Lower leg skin (tissue), 3 donors: ENCODE measurements around the gene NFYC.

Experiments used
- POLR2A ChIP-seq, 2 donors: fragments of 450-650 bp; IDR thresholded peaks; one replicate each; pipeline ENCODE4 v1.6.1; 2016 to 2017; ENCODE audit warnings: antibody characterized with exemption in 2 of 2, mild to moderate bottlenecking in 1 of 2, moderate library complexity in 1 of 2
- TF ChIP-seq, protein P1 (sequence below), 3 donors: fragments of 450-650 bp; IDR thresholded peaks; one replicate each; pipeline ENCODE4 v1.5.1; 2016; ENCODE audit warnings: antibody characterized with exemption in 3 of 3, mild to moderate bottlenecking in 3 of 3, moderate library complexity in 2 of 3

DNA sequence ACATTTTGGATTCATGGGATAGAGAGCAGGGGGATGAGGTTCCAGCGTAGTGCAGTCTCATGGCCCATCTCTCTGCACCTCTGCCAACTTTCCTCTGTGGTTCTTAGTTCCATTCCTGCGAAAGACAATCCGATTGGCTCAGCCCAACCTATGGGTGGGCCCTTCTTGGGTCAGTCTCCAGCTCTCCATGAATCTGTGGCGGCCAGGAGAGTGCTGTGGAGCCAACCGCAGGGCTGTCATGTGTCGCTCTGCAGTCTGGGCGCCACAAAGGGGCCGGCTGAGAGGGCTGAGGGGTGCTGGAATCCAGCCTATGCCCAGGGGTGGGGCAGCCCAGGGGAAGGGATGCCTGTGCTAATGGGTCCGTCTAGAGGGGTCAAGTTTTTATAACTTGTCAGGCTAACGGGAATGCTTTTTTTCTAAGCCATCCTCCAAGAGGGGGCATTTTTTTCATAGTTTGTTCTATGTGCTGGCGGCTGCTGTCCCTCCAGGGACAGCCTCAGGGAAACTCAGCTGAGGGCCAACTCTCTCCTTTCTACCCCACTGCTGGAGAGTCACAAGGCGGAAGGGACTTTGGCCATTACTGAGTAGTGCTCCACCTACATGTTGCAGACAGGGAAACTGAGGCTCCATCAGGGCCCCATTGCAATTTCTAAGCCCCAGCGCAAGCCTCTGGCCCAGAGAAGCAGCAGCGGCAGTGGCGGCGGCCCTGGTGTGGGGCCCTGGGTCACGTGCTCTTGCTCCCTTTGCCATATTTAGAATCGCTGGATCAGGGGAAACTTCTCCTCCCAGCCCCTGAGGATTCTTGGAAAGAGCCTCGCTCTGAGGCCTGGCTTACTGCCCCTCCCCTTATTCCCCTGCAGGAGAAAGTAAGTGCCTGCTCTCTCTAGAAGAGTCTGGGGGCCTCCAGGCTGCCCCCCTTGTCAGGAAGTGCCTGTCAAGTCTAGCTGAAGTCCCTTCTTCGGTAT, 115.5 kb downstream of the NFYC start:
- TF ChIP-seq, protein P1, sequence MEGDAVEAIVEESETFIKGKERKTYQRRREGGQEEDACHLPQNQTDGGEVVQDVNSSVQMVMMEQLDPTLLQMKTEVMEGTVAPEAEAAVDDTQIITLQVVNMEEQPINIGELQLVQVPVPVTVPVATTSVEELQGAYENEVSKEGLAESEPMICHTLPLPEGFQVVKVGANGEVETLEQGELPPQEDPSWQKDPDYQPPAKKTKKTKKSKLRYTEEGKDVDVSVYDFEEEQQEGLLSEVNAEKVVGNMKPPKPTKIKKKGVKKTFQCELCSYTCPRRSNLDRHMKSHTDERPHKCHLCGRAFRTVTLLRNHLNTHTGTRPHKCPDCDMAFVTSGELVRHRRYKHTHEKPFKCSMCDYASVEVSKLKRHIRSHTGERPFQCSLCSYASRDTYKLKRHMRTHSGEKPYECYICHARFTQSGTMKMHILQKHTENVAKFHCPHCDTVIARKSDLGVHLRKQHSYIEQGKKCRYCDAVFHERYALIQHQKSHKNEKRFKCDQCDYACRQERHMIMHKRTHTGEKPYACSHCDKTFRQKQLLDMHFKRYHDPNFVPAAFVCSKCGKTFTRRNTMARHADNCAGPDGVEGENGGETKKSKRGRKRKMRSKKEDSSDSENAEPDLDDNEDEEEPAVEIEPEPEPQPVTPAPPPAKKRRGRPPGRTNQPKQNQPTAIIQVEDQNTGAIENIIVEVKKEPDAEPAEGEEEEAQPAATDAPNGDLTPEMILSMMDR (IDR thresholded peaks at IDR 0.05): no peak
- no peak for TF ChIP-seq POLR2A (IDR thresholded peaks at IDR 0.05)
